AG10803 (cell line): ENCODE measurements around the gene HNRNPA3.

Experiments
- DNase-seq: peaks from one replicate; pipeline ENCODE4 v3.0.0; 2010; ENCODE audit warnings: low read depth
- H3K4me3 ChIP-seq: 2 replicates; pipeline ENCODE4 v1.5.1; 2011; ENCODE audit warnings: mild to moderate bottlenecking, low read length, control low read depth
- TF ChIP-seq, protein P1 (sequence below): conservative IDR thresholded peaks from 2 replicates; pipeline ENCODE4 v1.5.1; 2011; ENCODE audit warnings: mild to moderate bottlenecking, low read length, control low read depth, inconsistent platforms

The HNRNPA3 gene

GRCh38 chr2:177239053-177239452 lies 26.5 kb downstream of the HNRNPA3 start:
- TF ChIP-seq, protein P1, sequence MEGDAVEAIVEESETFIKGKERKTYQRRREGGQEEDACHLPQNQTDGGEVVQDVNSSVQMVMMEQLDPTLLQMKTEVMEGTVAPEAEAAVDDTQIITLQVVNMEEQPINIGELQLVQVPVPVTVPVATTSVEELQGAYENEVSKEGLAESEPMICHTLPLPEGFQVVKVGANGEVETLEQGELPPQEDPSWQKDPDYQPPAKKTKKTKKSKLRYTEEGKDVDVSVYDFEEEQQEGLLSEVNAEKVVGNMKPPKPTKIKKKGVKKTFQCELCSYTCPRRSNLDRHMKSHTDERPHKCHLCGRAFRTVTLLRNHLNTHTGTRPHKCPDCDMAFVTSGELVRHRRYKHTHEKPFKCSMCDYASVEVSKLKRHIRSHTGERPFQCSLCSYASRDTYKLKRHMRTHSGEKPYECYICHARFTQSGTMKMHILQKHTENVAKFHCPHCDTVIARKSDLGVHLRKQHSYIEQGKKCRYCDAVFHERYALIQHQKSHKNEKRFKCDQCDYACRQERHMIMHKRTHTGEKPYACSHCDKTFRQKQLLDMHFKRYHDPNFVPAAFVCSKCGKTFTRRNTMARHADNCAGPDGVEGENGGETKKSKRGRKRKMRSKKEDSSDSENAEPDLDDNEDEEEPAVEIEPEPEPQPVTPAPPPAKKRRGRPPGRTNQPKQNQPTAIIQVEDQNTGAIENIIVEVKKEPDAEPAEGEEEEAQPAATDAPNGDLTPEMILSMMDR: no peak
- no peak for DNase-seq
- H3K4me3 ChIP-seq: no peak overlapping the region

GRCh38 chr2:177239932-177240630 lies 27.5 kb downstream of the HNRNPA3 start:
- TF ChIP-seq, protein P1: no peak
- 0 out of 2 replicates have a peak overlapping the region, but pooled peaks have one; percentile 1 for H3K4me3 ChIP-seq
- DNase-seq: peak; percentile 66

GRCh38 chr2:177241711-177242120 lies 29.1 kb downstream of the HNRNPA3 start:
- TF ChIP-seq, protein P1: no peak
- DNase-seq: peak; percentile 73
- H3K4me3 ChIP-seq: peak overlapping the region; percentile 21

GRCh38 chr2:177242121-177242987 lies 29.8 kb downstream of the HNRNPA3 start:
- H3K4me3 ChIP-seq: peak overlapping the region; percentile 21
- peak; percentile 98 for DNase-seq
- TF ChIP-seq, protein P1: no peak

DNA sequence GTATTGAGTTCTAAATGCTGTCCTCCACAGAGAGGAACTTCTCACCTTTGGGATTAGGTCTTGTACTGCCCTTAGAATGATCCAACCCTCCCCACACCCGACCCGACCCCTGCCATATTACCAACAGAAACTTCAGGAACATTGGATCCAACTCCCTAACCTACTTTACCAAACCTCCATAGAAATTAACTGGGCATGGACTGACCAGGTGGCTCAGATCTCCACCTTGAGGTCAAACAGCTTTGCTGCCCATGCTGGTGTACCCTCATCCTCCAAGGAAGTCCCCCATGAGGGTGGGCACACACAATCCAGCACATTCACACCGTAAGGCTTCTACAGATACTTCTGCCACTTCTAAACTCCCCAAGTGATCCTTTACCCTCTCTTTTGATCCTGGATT lies 30.5 kb downstream of the HNRNPA3 start:
- TF ChIP-seq, protein P1: no peak
- peak overlapping the region; percentile 10 for H3K4me3 ChIP-seq
- no peak for DNase-seq

DNA sequence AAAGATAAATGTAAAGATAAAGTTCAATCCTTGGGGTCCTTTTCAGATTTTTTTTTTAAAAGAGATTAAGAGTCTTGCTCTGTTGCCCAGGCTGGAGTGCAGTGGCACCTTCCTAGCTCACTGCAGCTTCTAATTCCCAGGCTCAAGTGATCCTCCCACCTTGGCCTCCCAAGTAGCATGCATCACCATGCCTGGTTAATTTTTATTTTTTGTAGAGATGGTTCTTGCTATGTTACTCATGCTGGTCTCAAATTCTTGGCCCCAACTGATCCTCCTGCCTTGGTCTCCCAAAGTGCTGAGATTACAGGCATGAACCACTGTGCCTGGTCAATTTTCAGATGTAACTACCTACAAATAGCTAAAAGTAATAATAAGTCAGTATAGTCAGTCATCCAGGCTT lies 30.9 kb downstream of the HNRNPA3 start:
- peak; percentile 27 for DNase-seq
- TF ChIP-seq, protein P1: no peak
- no peak overlapping the region for H3K4me3 ChIP-seq
